ENCODE measurements around the gene JSRP1. TPM values are rescaled to one million over a fixed set of nuclear protein-coding genes. Genes with fewer than 3 reads are reported as not detected.

JSRP1 gene
- total and polyA plus RNA-seq, 2 experiments from 2014 or later: 2.4 to 3.1 TPM

DNA sequence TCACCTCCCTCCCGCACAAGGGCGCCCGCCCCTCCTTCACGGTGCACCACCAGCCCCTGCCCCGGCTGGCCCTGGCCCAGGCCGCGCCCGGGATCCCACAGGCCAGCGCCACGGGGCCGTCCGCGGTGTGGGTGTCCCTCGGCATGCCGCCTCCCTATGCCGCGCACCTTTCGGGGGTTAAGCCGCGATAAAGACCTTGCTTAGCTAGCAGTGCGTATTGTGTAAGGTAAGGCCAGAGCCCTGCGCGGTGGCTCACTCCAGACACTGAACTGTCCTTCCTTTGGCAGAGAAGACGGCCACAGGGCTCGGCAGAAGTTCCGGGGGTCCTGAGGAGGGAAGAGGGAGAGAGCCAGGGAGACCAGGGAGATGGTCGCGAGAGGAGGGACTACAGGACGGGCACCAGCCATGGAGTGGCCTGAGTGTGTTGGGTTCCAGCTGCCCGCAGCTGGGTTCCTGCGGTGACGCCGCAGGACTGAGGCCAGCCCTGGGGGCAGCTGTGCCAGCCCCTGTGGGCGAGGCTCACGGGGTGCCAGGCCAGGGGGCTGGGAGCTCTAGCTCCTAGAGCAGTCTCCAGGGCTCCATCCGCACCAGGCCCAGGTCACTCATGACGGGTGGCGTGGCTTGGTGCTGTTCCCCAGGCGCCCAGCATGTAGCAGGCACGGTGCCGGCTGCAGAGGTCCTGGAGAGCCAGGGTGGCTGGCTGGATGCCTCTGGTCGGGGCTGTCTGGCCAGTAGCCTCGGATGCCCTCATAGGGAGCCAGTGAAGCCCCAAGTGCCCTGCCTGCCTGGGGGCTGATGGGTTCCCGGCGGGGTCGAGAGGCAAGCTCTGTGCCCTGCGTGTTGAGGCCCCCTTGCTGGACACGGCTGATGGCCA is 27.8 kb downstream of the JSRP1 start (continued):
- TF ChIP-seq STAT1 (IDR thresholded peaks at IDR 0.05; ENCODE audit: unreplicated experiment) (no peak), JUNB (IDR thresholded peaks at IDR 0.05; ENCODE audit: unreplicated experiment) (no peak), NANOG (IDR thresholded peaks at IDR 0.05; ENCODE audit: borderline replicate concordance) (no peak), ZNF114 (CRISPR knock-in tag; IDR thresholded peaks at IDR 0.05) (no peak), ZNF331 (CRISPR knock-in tag; IDR thresholded peaks at IDR 0.05; ENCODE audit: low read depth) (no peak), EZH2phosphoT487 (IDR thresholded peaks at IDR 0.05; ENCODE audit: unreplicated experiment) (no peak), POLR2AphosphoS5 (IDR thresholded peaks at IDR 0.05; ENCODE audit: low read depth) (no peak), CREB1 (CRISPR knock-in tag; IDR thresholded peaks at IDR 0.05; ENCODE audit: low read depth) (no peak)
- TF ChIP-seq, protein P1, sequence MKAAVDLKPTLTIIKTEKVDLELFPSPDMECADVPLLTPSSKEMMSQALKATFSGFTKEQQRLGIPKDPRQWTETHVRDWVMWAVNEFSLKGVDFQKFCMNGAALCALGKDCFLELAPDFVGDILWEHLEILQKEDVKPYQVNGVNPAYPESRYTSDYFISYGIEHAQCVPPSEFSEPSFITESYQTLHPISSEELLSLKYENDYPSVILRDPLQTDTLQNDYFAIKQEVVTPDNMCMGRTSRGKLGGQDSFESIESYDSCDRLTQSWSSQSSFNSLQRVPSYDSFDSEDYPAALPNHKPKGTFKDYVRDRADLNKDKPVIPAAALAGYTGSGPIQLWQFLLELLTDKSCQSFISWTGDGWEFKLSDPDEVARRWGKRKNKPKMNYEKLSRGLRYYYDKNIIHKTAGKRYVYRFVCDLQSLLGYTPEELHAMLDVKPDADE (IDR thresholded peaks at IDR 0.05): no peak

DNA sequence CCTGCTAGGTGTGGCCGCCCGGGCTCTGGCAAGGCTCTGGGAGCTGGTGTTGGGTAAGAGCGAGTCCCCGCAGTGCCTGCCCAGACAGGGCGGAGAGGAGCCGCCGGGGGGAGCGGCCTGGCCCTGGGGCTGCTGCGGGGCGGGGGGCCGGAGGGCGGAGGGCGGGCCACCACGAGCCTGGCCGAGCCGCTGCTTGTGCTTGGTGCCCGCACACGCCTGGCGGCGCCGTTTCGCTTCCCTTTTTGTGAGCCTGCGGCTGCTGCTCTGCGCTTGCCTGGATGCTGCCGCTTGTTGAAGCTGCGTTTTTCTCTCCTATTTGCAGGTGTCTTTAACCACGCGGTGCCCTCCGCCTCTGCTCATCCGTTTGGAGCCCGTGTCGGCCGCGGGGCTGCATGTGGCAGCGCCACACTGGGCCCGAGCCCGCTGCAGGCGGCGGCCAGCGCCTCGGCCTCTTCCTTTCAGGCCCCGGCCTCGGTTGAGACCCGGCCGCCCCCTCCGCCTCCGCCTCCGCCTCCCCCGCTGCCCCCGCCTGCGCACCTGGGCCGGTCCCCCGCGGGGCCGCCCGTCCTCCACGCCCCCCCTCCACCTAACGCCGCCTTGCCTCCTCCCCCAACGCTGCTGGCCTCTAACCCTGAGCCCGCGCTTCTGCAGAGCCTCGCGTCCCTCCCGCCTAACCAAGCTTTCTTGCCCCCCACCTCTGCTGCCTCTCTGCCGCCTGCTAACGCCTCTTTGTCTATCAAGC is 28.6 kb downstream of the JSRP1 start:
- ATAC-seq: no peak
- Mint-ChIP-seq H3K4me1 (no peaks in the 10 kb centered on the region), H3K27me3 (ENCODE audit: insufficient read depth, low read depth, poor library complexity) (peaks cover 8% of the 10 kb centered on the region), H3K36me3 (ENCODE audit: low read depth) (peaks cover 35% of the 10 kb centered on the region), H3K4me3 (no peak overlapping the region), H3K27ac (no peak overlapping the region), H3K9me3 (no peaks in the 10 kb centered on the region)
- TF ChIP-seq, protein P1 (IDR thresholded peaks at IDR 0.05): no peak
- no peak for TF ChIP-seq JUNB (IDR thresholded peaks at IDR 0.05; ENCODE audit: unreplicated experiment)
- Histone ChIP-seq H3K4me1 (ENCODE audit: insufficient read depth) (no peaks in the 10 kb centered on the region), H3K4me3 (no peak overlapping the region), H2AFZ (no peak overlapping the region), H3K9me2 (ENCODE audit: insufficient read depth) (no peaks in the 10 kb centered on the region), H3K27ac (ENCODE audit: low read depth) (no peak overlapping the region), H3K27me3 (ENCODE audit: insufficient read depth) (no peaks in the 10 kb centered on the region), H3F3A (replicated peaks; ENCODE audit: low read depth) (0 out of 2 replicates have a peak, but pooled peaks cover 7% of the 10 kb centered on the region), H3K36me3 (ENCODE audit: insufficient read depth) (no peaks in the 10 kb centered on the region; the same call in 1 of the 2 replicates), H4K20me1 (replicated peaks; ENCODE audit: insufficient read depth) (peaks cover 5% of the 10 kb centered on the region; the same call in 1 of the 2 replicates), H3K79me2 (replicated peaks; ENCODE audit: insufficient read depth) (no peaks in the 10 kb centered on the region), H3K4me2 (no peak overlapping the region)
- DNase-seq (ENCODE audit: low spot score): peak; percentile 33

Data from GM23338 (cell line).